IPS DF 4.7 (cell line): ENCODE measurements around the gene MRPL32.

ENCODE experiments used
- DNase-seq: peaks from one replicate; pipeline ENCODE4 v3.0.0-alpha.2; 2013; ENCODE audit warnings: low spot score; ENCODE audit errors: extremely low read depth

Gene MRPL32

DNA sequence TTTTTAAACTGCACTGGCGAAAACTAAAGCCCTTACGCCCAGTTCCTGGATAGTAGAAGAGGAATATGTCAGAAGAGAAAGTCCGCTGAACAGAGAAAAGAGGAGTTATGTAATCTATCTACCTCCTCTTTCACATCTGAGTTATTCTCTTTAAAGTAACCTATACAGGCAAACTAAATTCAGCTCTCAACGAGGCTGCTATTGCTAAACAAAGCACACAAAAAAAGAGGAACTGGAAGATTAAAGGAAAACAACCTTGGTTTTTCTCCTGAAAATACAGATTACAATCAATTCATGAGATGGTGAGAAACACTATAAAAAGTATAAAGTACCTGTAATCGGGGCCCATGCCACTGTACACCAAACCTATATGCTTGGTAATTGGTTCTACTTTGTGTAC, 6.0 kb upstream of the MRPL32 start:
- no peak for DNase-seq

DNA sequence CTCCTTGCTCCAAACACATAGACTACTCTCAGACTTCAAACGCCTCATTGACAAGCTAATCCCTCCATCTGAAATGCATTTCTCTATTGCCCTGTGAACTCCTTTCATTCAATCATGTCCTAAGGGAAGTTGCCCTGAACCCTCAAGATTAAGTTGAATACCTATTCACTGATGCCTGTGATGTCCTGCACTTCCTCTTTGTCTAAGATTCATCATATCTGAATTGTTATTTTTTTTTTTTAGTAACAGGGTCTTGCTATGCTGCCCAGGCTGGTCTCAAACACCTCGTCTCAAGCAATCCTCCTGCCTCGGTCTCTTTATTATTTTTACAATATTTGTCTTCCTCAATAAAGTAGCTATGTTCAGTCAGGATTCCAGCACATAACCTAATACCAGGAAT, 3.4 kb upstream of the MRPL32 start:
- DNase-seq: no peak

DNA sequence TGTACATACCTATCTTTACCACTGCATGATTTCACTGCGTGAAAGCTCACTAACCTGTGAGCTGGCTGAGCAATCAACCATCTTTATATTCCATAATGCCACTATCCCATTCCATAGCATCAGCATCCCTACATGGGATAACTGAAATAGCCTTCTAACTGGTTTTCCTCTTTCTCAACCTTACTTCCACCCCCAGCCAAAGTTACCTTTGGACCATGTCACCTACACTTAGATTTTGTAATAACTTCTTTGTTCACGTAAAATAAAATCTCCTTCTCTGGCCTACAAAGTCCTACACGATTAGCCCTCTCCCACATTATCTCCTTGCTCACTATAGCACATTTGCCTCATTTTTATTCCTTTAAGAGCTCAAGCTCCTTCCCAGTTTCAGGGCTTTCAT, 2.7 kb upstream of the MRPL32 start:
- no peak for DNase-seq

DNA sequence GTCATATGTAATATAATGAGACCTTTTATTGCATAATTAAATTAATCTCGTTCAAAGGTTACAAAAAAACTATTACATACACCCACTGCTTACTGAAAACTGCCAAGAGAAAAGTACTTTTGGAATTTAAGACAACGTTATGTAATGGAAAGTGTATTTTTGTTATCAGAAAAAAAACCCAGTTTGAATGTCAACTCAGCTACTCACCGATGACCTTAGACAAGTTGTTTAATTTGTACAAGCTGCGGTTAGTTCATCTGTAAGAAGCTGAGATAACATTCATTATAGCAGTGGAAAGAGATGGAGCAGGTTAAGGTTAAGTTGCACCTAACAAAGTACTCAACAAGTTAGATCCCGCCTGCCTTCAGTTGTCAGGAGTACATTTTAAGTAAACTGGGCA, 1.3 kb upstream of the MRPL32 start:
- no peak for DNase-seq

DNA sequence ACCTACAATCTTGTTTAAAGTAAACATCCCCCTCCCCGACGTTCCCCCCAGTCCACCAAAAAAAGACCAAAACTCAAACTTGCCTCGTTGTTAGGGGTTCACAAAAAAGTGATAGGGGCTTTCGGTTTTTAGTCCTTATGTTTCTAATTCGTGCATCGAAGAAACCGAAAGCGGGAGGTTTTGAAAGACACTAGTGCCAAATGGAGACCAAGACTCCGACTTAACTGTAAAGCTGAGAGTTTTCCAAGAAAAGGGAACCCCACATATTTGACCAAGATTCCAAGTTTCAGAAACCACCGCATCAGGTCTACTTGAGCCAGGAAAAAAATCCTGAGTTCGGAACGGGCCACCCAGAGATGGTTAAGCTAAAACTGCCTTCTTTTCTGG, 736 bp upstream of the MRPL32 start:
- no peak for DNase-seq

DNA sequence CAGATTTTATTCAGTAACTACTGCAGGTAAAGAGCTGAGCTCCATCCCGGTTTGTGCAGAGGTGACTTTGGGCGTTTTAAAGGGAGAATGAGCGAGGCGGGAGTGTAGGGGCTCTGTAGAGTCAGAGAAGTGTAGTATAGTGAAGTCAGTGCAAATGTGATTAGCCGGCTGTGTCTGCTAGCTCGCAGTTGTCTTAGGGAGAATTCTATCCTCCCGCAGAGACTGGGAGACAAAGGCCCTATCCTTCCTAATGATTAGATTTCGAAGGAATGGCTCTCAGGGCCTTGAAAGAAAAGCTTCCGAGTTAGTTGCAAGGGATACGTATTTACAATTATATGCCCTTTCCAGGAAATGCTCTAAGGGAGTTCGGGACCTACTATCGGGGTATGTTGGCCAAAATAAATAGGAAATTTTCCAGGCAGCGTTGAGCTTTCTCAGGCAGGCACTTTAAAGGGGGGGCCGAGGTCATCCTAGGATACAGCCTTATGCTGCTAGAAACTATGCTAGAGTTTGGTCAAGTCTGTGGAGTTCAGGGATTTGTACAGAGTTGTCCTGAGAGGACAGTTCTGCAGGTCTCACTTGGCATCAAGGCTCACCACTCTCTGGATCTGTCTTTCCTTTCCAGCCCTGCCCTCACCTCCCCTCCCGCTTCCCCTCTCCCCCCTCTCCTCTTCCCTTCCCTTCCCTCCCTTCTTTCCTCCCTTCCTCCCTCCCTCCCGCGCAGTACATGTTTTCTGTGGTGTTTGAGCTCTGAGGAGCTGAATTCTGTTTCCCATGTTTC, 825 bp downstream of the MRPL32 start:
- DNase-seq: no peak

DNA sequence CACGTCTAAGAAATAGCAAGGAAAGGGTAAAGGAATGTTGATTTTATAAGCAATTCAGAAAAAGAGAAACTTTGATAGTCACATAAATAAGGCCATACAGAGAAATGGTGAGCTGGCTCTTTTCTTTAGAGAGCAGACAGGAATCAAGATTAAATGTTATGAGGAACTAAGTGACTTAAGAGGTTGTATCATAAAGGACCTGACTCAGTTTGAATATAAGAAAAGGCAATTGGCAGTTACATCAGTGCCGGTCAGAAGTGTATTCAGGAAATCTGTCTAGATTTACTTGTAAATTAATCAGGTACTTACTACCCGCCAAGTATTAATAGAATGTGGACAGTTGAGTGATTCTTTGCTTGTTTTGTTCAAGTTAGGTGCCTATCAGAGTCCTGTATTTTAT, 2.1 kb downstream of the MRPL32 start:
- DNase-seq: no peak

DNA sequence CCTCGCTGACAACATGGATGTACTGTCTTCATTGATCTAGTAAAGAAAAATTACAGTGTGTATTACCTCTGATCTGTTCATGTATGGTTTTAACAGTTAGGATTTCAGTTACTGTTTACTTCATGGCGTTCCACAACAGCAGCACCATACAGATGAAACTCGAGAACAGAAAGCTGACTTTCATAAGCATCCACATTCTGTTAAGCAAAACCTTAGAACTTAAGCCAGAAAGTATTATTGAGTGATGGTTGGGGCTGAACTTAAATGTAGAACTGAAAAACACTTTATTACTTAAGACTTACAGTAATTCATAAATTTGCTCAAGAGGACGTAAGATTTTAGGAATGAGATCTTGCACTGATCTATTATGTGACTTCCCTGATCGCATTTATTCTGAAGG, 3.7 kb downstream of the MRPL32 start:
- DNase-seq: no peak

DNA sequence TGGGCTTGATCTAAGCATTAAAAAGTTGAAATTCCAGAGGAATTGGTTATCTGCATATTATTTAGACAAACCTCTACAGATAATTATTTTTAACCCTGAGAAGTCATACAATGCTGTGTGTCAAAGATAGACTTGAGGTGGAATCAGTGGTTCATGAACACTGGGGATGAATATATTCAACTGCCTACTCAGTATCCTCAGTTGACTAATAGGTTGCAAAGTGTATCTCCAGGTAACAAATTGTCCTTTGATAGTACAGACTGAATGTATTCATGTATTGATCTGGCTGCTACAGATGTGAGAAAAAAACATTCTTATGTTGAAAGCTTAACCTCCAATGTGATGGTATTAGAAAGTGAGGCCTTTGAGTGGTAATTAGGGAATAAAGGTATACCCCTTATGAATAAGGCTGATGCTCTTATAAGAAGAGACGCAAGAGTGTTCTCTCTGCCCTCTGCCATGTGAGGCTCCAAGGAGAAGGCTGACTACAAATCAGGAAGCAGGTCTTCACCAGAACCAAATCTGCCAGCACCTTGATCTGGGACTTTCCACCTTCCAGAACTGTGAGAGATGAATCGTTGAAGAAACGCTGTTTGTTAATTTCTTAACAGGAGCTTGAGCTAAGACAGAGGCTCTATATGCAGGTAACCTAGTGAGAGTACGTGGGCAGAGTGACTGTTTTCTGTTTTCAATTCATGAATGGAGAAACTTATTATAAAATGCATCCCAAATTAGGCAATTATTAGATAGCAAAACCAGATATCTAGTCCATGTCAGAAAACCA, 7.5 kb downstream of the MRPL32 start:
- DNase-seq: no peak

DNA sequence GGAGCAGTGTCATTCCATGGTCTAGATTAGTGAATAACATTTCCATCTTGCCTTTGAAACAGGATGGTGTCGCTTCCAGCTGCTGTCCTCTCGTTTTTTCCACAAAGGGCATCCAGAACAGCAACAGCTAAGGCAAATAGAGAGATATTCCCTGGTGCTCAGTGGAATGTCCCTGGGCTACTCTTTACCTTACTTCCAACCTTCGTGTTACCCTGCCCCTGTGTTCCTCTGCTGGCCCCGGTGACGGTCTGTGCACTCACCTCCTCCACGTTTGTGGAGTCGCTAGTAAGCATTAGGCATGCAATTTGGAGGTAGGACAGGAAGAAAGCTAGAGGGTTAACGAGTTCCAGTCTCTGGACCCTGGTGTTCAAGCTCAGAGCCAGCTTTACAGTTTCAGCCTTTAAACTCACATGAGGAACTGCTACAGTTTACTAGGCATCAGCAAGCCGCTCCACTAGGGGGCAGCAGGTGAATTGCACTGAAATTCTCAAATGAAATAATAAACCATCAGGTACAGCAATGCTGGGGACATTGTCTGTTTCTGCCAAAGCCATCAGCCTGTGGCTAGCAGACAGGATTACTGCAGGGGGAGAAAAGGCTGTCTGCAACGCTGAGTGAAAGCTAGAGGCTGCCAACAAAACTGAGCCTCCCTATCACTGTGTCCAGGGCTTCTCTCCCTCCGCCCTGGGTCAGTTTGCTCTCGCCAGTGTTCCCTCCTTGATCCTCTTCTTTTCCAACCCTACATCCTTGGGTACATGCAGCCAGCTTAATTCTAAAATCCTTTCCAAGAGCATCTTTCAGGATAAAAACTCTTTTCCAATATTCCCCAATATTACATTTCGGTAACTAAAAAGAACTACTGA, 9.0 kb downstream of the MRPL32 start:
- peak; percentile 68 for DNase-seq

DNA sequence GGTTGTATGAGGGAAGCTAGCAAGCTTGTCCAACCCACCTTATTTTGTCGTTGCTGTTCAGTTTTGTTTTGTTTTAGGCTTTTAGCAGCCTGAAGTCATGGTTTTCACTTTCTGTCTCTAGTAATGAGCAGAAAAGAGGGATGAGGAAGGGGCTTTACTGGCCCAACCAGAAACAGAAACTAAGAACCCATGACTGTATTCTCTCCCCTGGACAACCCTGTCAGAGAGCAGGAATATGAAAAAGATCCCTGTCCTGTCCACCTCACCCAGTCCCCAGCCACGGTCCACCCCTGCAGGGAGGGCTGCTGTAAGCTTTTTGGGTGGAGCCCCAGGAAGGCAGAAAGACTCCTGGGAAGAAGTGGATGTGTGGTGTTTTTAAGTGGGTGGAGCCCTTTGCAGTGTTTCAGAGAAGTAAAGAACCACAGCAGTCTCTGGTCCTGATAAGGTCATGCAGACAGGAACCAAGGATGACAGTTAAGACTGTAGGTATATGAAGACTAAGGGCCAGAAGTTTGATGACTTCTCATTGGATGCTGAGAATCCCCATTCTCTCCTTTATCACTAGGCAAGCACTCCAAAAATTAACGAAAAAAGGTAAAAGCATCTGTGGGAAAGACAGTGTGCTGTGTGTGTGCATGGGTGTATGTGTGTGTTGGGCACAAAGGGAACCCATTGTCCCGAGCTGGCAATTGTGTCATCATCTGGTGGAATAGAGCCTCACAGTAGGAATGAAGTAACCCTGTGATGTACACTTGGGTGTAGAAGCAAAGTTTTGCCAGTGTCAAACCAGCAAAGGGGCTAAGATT, 13.8 kb downstream of the MRPL32 start:
- no peak for DNase-seq

DNA sequence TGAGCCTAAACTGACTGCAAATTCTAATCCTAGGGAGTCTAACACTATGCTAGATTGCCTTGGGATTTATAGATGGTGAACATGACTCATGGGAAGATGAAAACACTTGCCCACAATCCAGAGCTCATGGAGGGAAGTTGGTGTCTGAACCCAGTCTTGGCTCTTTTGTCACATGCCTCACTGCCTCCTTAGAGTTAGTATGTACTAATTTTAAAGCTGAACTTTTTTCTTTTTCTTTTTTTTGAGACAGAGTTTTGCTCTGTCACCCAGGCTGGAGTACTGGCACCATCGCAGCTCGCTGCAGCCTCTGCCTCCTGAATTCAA, 14.4 kb downstream of the MRPL32 start:
- DNase-seq: no peak

DNA sequence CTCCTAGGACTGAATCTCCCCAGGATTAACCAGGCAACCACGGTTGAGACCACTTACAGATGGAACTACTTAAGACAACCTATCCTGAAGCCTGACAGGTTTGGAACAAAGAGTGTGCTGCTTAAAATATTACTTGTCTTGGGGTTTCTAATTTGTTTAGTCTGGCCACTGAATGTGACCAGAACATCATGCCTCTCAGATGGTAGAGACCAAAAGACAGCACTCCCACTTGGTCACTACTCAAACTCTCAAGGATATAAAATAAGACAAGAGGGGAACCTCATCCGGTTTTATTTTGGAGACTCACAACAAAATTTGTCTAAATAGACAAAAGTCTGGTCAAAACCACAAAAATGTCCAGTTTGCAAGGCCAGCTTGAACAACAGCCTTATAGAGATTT, 15.3 kb downstream of the MRPL32 start:
- no peak for DNase-seq

DNA sequence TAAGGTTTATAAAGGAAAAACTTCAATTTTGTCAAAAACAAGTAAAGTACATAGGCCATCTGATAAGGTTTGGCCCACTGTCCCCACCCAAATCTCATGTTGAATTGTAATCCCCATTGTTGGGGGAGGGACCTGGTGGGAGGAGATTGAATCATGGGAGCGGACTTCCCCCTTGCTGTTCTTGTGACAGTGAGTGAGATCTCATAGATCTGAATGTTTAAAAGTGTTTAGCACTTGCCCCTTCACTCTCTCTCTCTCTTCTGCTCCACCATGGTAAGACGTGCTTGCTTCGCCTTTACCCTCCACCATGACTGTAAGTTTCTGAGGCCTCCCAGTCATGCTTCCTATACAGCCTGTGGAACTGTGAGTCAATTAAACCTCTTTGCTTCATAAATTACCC, 18.2 kb downstream of the MRPL32 start:
- DNase-seq: no peak

DNA sequence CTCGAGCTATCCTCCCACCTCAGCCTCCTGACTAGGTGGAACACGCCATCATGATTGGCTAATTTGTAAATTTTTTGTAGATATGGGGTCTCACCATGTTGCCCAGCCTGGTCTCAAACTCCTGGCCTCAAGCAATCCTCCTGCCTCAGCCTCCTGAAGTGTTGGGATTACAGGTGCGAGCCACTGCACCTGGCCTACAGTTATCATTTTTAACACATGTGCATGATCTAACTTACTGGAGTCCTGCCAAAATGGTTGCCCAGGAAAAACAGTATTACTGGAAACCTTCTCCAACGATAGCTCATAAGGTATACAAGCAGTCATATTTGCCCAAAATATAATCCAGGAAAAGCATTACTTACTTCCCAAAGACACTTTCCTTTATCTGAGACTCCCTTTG, 20.2 kb downstream of the MRPL32 start:
- no peak for DNase-seq

DNA sequence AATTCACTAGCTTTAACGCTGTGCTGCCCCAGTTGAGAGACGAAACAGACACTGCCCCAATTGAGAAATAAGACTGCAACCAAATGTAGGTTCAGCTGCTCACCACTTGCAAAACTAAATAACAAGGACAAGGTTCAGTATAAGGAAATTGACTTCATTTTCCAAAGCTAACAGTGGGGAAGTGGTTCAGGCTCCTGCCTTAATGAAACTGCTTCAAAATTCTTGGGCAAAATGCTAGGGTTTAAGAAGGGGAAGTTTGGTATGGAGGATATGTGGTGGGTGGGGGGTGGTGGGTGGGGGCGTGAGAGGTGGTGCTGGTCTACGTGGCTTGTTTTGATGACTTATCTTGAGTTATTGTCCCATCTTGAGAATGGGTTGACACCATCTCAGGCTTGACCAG, 21.8 kb downstream of the MRPL32 start:
- no peak for DNase-seq

DNA sequence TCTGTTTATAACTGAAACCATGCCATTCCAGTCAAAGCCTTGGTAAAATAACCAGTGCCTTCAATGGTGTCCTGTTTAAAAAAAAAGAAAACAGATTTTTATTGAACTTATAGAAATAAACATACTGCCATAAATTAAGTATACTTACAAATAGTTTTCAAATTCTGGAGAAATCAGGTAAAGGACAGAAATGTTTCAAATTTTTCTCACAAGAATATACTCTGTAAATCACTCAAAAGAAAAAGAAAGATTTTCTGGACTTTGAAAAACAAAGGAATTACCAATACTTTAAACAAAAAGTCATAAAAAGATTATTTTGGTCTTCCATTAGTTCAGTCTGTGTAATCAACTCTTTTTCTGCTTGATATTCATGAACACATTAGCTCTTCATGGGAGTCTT, 23.9 kb downstream of the MRPL32 start:
- DNase-seq: no peak

DNA sequence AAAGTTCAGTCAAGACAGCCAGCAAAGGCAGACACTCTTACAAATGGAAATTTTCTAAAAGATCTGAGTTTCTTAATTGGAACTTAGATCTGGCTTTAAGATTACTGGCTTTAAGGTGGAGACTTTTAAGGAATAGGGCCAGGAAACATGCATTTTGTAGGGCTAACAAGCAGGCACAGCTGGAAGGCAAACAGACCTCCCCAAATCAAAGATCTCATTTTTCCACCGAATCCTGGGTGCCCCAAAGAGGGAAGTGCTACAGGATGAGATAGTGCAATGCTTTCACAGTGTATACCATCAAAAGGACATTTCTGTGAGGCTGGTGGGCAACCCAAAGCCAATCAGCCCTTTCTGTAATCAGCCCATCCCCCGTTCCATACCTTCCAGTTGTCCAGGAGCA, 27.4 kb downstream of the MRPL32 start:
- DNase-seq: no peak

DNA sequence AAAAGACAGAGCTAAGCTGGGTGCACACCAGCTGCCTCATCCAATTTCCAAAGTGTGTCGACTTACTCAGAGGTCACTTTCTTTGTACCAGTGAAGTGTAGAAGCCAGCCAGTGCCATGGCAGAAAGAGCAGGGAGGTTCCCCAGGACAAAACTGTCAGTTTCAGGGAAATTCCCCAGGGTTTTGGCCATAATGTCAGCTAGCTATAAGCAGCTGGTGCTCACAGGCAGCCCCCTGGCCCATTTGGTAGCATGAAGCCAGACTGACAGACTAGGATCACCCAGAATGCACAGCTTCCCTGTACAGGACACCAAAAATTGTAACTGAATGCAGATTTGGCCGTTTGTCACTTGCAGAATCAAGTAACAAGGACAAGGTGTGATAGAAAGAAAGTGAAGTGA, 28.6 kb downstream of the MRPL32 start:
- DNase-seq: no peak

DNA sequence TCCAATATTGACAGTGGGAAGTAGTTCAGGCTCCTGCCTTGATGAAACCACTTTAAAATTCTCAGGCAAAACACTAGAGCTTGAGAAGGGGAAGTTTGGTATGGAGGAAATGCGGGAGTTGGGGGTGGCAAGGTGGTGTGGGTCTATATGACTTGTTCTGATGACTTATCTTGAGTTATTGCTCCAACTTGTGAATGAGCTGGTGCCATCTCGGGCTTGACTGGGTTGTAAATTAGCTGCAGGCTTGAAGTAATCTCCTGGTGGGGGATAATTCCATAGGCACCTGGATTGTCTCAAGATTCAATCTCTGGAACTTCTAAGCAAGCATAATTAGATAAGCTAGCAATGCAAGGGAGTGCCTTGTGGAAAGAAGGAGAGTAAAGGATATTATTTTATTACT, 29.0 kb downstream of the MRPL32 start:
- DNase-seq: no peak

DNA sequence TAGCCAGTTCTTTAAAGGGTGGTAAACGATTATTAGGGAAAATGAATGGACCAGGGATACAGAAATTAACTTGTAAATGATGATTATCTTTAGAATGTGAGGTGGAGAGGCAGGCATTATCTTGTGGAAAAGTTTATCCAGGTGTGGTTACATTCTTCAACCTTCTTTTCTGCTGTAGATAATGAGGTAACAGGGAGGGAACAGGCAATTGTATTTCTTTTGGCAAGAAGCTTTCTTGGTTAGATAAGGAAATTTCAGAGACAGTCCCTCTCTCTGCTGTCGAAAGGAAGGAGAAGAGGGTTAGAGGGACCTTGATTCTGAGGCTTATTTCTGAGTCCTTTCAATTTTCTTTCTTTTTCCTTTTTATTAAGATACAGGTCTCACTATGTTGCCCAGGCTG, 32.1 kb downstream of the MRPL32 start:
- no peak for DNase-seq
